ENCODE measurements around the gene ABLIM1.

GRCh38 chr10:114541797-114542160 lies 116.3 kb downstream of the ABLIM1 start:
- TF ChIP-seq POLR2A (IDR thresholded peaks at IDR 0.05) (no peak), CTCF (IDR thresholded peaks at IDR 0.05) (no peak)

Measured in testis (tissue), 2 donors.